HEK293T (cell line): ENCODE data around the gene MAG.

Source experiments
- ARNT ChIP-seq: fragments of 450-650 bp; IDR thresholded peaks from 2 replicates; pipeline ENCODE4 v1.6.1; 2017; ENCODE audit warnings: mild to moderate bottlenecking
- L3MBTL2 ChIP-seq: fragments of 450-650 bp; conservative IDR thresholded peaks from 2 replicates; pipeline ENCODE4 v1.6.1; 2016; ENCODE audit warnings: mild to moderate bottlenecking
- LEF1 ChIP-seq: fragments of 450-650 bp; IDR thresholded peaks from 2 replicates; pipeline ENCODE4 v1.6.1; 2017; ENCODE audit warnings: mild to moderate bottlenecking, borderline replicate concordance
- SUZ12 ChIP-seq: fragments of 450-650 bp; IDR thresholded peaks from 2 replicates; pipeline ENCODE4 v1.6.1; 2016; ENCODE audit warnings: mild to moderate bottlenecking

DNA sequence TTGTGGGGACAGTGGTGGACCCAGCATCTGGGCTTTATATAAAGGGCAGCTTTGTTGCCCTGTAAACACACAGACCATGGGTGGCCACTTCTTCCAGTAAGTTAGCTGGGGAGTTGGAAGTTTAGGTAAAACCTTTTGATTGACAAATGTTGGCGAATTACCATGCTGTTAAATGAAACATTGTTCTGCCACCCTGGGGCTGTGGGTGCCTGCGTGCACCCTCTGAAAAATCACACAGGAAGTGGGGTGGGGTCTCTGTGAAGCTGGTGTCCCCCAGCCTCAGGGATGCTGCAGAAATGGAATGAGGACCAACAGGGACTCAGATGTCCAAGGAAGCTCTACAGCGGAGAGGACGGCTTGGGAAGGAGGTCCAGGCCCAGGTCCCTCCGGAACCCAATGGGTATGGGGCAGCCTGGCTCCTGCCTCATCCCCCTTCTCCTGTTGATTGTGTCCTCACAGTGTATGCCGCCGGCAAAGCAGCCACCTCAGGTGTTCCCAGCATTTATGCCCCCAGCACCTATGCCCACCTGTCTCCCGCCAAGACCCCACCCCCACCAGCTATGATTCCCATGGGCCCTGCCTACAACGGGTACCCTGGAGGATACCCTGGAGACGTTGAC is 26.0 kb upstream of the MAG start:
- TF ChIP-seq LEF1 (no peak), ARNT (no peak), SUZ12 (no peak), L3MBTL2 (no peak)
